Testis (tissue), 3 donors: ENCODE results near the gene SPATA3. TPM values are rescaled to one million over a fixed set of nuclear protein-coding genes. Genes with fewer than 3 reads are reported as not detected.

ENCODE experiments used
- DNase-seq: peaks from one replicate; pipeline ENCODE4 v3.0.0-alpha.2; 2019
- H3K27ac ChIP-seq, 2 donors: fragments of 200-600 bp; sonication (generic); one replicate each; pipeline ENCODE4 v1.5.1; 2019
- H3K27me3 ChIP-seq: fragments of 200-600 bp; sonication (generic); one replicate; pipeline ENCODE4 v1.5.1; 2019
- H3K36me3 ChIP-seq: fragments of 200-600 bp; sonication (generic); one replicate; pipeline ENCODE4 v1.5.1; 2017; ENCODE audit warnings: low read depth; ENCODE audit errors: missing control alignments
- H3K4me1 ChIP-seq: fragments of 200-600 bp; sonication (generic); one replicate; pipeline ENCODE4 v1.5.1; 2019
- H3K4me3 ChIP-seq, 2 donors: fragments of 200-600 bp; sonication (generic); one replicate each; pipeline ENCODE4 v1.5.1; 2017 to 2019
- H3K9me3 ChIP-seq: fragments of 200-600 bp; sonication (generic); one replicate; pipeline ENCODE4 v1.5.1; 2017
- POLR2A ChIP-seq: fragments of 450-650 bp; IDR thresholded peaks from one replicate; pipeline ENCODE4 v1.6.1; 2017; ENCODE audit warnings: antibody characterized with exemption, mild to moderate bottlenecking, moderate library complexity
- WGBS, 2 donors: methylation state at CpG; one replicate each; pipeline ENCODE4 v1.1.5; 2018; 5-methylcytosine and 5-hydroxymethylcytosine counted together
- intact Hi-C: fragments of 100-400 bp; cut with DNase I; formaldehyde crosslinking; loops from one replicate; pipeline ENCODE4 v1.15.1; 2023; ENCODE audit warnings: low total_unique reads
- polyA plus RNA-seq: library from polyadenylated mRNA; stranded (reverse); fragments of 350-450 nt; fragmentation: Illumina TruSeq; extraction: RNeasy Lipid Tissue Mini Kit (QIAGEN cat#74804); gene quantifications from one replicate; pipeline ENCODE4 v1.2.3, GENCODE V29; 2014; ENCODE audit warnings: low read depth, low replicate concordance; ENCODE audit not compliant: insufficient read depth
- total RNA-seq, 2 donors: library from RNA; depleted of rRNA; stranded (reverse); fragments of >200 nt; gene quantifications; one replicate each; pipeline ENCODE4 v1.2.3, GENCODE V29; 2016
- TF ChIP-seq, protein P1 (sequence below), 3 experiments: fragments of 450-650 bp in 2 of 3; fragments of 200-600 bp in 1 of 3; sonication (generic) in 1 of 3; IDR thresholded peaks; one replicate each; pipeline ENCODE4 v1.5.1; 2016 to 2019; ENCODE audit warnings: antibody characterized with exemption in 3 of 3, mild to moderate bottlenecking in 2 of 3, moderate library complexity in 1 of 3

SPATA3 gene
- total and polyA plus RNA-seq, 3 donors from 2014 or later, result 18.6 to 211 (median 127) TPM

- Histone ChIP-seq H3K36me3 (no peaks in the 10 kb centered on the region), H3K4me1 (no peaks in the 10 kb centered on the region), H3K9me3 (no peaks in the 10 kb centered on the region), H3K4me3 (no peak overlapping the region), H3K27me3 (no peaks in the 10 kb centered on the region), H3K27ac (no peak overlapping the region)
- intact Hi-C loops, result no loop called here
- DNase-seq, result no peak
- no peak for TF ChIP-seq POLR2A
- TF ChIP-seq, protein P1, sequence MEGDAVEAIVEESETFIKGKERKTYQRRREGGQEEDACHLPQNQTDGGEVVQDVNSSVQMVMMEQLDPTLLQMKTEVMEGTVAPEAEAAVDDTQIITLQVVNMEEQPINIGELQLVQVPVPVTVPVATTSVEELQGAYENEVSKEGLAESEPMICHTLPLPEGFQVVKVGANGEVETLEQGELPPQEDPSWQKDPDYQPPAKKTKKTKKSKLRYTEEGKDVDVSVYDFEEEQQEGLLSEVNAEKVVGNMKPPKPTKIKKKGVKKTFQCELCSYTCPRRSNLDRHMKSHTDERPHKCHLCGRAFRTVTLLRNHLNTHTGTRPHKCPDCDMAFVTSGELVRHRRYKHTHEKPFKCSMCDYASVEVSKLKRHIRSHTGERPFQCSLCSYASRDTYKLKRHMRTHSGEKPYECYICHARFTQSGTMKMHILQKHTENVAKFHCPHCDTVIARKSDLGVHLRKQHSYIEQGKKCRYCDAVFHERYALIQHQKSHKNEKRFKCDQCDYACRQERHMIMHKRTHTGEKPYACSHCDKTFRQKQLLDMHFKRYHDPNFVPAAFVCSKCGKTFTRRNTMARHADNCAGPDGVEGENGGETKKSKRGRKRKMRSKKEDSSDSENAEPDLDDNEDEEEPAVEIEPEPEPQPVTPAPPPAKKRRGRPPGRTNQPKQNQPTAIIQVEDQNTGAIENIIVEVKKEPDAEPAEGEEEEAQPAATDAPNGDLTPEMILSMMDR (IDR thresholded peaks at IDR 0.05), result no peak
Measured at GRCh38 chr2:231028889-231029288, 33.0 kb downstream of the SPATA3 start.

DNA sequence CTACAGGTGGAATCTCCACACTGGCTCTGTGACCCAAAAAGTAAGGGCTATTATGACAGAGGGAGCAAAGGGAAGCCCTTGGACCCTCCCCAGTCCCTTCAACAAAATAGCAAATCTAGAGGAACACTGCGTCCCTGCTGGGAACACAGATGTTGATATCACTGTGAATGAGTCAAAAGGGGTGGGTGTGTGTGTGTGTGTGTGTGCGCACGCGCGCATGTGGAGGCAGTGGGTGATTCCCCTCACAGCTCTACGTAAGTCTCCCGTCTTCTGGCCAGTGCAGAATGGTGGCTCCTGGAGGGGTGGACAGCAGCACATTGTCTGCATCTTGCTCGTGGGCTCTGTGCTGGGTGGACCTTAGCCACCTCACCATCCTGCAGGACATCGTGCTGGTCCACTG lies 33.6 kb downstream of the SPATA3 start:
- intact Hi-C loops, result no loop called here
- Histone ChIP-seq H3K27ac (no peak overlapping the region), H3K9me3 (no peaks in the 10 kb centered on the region), H3K27me3 (no peaks in the 10 kb centered on the region), H3K4me3 (no peak overlapping the region), H3K36me3 (no peaks in the 10 kb centered on the region), H3K4me1 (no peaks in the 10 kb centered on the region)
- TF ChIP-seq, protein P1 (IDR thresholded peaks at IDR 0.05), result no peak
- no peak for TF ChIP-seq POLR2A
- 33 to 62% methylated on average over 9 of the region's 9 CpGs for WGBS, 2 donors
- peak; percentile 50 for DNase-seq

- no peak overlapping the region for H3K27ac ChIP-seq
- H3K4me1 ChIP-seq, result no peaks in the 10 kb centered on the region
- H3K36me3 ChIP-seq, result no peaks in the 10 kb centered on the region
- H3K9me3 ChIP-seq, result no peaks in the 10 kb centered on the region
- no peak overlapping the region for H3K4me3 ChIP-seq
- TF ChIP-seq POLR2A, result no peak
- TF ChIP-seq, protein P1 (IDR thresholded peaks at IDR 0.05), result no peak
- DNase-seq, result no peak
- intact Hi-C loops, result no loop called here
- no peaks in the 10 kb centered on the region for H3K27me3 ChIP-seq
- 69 to 95% methylated on average over 3 of the region's 3 CpGs for whole genome bisulfite sequencing, 2 donors
Measured at GRCh38 chr2:231030725-231031124, 34.8 kb downstream of the SPATA3 start.

DNA sequence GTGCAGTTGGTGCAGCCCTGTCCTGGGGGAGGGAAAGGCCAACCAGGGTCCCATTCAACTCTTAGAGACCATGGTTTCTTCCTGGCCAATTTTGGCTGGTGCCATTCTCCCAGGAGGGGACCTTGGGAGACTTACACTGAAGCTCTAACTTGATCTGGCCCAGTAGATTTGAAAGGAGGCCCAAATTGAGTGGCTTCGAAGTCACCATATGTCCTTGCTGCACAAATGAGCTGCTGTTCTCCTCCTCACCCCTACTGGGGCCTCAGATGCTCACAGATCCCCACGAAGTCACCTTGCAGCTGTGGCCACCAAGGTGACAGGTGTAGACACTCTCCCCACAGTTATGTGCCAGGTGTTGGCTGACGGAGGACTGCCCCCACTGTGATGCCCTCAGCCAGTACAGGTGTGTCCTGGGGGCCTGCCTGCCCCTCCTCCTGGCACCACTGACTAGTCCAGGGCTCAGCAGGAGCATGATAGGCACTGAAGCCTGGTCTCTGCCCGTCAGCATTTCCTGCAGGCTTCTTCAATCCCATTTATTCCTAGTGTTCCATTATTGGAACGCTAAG lies 36.7 kb downstream of the SPATA3 start:
- Histone ChIP-seq H3K27me3 (no peaks in the 10 kb centered on the region), H3K4me3 (no peak overlapping the region), H3K4me1 (no peaks in the 10 kb centered on the region), H3K9me3 (no peaks in the 10 kb centered on the region), H3K27ac (no peak overlapping the region), H3K36me3 (no peaks in the 10 kb centered on the region)
- DNase-seq, result no peak
- intact Hi-C loops, result no loop called here
- WGBS, 2 donors, result 60 to 76% methylated on average over 2 to 5 of the region's 5 CpGs
- TF ChIP-seq POLR2A, result no peak
- TF ChIP-seq, protein P1 (IDR thresholded peaks at IDR 0.05), result no peak
